Measurements from ENCODE around the gene TSHZ1.

DNA sequence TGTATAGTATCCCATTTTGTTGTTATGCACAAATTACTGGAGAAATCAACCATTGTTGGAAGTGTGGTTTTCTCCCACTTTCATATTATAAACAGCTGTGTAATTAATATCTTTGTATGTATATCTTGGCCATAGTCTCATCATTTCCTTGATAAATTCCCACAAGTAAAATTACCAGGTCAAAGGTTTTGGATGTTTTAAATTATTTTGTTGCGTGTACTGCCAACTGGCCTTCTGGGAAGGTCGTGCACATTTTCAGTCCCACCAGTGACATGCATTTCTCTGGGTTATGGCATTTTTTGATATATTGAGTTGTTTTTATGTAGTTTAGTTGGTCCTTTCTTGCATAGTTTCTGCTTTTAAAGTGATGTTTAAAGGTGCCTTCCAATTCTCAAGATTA, 41.5 kb downstream of the TSHZ1 start:
- TF ChIP-seq, protein P1, sequence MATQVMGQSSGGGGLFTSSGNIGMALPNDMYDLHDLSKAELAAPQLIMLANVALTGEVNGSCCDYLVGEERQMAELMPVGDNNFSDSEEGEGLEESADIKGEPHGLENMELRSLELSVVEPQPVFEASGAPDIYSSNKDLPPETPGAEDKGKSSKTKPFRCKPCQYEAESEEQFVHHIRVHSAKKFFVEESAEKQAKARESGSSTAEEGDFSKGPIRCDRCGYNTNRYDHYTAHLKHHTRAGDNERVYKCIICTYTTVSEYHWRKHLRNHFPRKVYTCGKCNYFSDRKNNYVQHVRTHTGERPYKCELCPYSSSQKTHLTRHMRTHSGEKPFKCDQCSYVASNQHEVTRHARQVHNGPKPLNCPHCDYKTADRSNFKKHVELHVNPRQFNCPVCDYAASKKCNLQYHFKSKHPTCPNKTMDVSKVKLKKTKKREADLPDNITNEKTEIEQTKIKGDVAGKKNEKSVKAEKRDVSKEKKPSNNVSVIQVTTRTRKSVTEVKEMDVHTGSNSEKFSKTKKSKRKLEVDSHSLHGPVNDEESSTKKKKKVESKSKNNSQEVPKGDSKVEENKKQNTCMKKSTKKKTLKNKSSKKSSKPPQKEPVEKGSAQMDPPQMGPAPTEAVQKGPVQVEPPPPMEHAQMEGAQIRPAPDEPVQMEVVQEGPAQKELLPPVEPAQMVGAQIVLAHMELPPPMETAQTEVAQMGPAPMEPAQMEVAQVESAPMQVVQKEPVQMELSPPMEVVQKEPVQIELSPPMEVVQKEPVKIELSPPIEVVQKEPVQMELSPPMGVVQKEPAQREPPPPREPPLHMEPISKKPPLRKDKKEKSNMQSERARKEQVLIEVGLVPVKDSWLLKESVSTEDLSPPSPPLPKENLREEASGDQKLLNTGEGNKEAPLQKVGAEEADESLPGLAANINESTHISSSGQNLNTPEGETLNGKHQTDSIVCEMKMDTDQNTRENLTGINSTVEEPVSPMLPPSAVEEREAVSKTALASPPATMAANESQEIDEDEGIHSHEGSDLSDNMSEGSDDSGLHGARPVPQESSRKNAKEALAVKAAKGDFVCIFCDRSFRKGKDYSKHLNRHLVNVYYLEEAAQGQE (IDR thresholded peaks at IDR 0.05; ENCODE audit: borderline replicate concordance) = no peak
- TF ChIP-seq, protein P2, sequence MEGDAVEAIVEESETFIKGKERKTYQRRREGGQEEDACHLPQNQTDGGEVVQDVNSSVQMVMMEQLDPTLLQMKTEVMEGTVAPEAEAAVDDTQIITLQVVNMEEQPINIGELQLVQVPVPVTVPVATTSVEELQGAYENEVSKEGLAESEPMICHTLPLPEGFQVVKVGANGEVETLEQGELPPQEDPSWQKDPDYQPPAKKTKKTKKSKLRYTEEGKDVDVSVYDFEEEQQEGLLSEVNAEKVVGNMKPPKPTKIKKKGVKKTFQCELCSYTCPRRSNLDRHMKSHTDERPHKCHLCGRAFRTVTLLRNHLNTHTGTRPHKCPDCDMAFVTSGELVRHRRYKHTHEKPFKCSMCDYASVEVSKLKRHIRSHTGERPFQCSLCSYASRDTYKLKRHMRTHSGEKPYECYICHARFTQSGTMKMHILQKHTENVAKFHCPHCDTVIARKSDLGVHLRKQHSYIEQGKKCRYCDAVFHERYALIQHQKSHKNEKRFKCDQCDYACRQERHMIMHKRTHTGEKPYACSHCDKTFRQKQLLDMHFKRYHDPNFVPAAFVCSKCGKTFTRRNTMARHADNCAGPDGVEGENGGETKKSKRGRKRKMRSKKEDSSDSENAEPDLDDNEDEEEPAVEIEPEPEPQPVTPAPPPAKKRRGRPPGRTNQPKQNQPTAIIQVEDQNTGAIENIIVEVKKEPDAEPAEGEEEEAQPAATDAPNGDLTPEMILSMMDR (IDR thresholded peaks at IDR 0.05; ENCODE audit: poor library complexity, severe bottlenecking) = no peak
- no peak for TF ChIP-seq RAD21 (conservative IDR thresholded peaks at IDR 0.05)

Data from neural cell (in vitro differentiated cells).